GM12878 (cell line): ENCODE results near the gene KIN.

Source experiments
- BACH1 ChIP-seq: fragments of 450-650 bp; IDR thresholded peaks from 2 replicates; pipeline ENCODE4 v1.6.1; 2017; ENCODE audit warnings: mild to moderate bottlenecking, borderline replicate concordance
- CBFB ChIP-seq: IDR thresholded peaks from 2 replicates; pipeline ENCODE4 v1.6.1; 2016; ENCODE audit warnings: antibody characterized with exemption, low read depth
- CREM ChIP-seq: IDR thresholded peaks from 2 replicates; pipeline ENCODE4 v1.6.1; 2014; ENCODE audit warnings: antibody characterized with exemption, low read depth
- CTCF ChIP-seq, 3 experiments: IDR thresholded peaks in 2 of 3; conservative IDR thresholded peaks in 1 of 3; 2 replicates each; pipeline ENCODE4 v1.5.1; 2011; ENCODE audit warnings: low read depth in 3 of 3, low read length in 3 of 3, mild to moderate bottlenecking in 3 of 3, control low read depth in 2 of 3, moderate library complexity in 2 of 3, inconsistent platforms in 1 of 3, mixed read lengths in 1 of 3; ENCODE audit not compliant: control insufficient read depth in 2 of 3, insufficient read depth in 1 of 3; ENCODE audit errors: extremely low read depth in 1 of 3
- POLR2A ChIP-seq: IDR thresholded peaks from 2 replicates; pipeline ENCODE4 v1.6.1; 2011; ENCODE audit warnings: low read depth, mild to moderate bottlenecking, low read length
- SIN3A ChIP-seq: IDR thresholded peaks from 2 replicates; pipeline ENCODE4 v1.6.1; 2012; ENCODE audit warnings: low read depth, low read length, improper control_type of control experiment
- SMC3 ChIP-seq: IDR thresholded peaks from 2 replicates; pipeline ENCODE4 v1.6.1; 2011; ENCODE audit warnings: low read length, improper control_type of control experiment, borderline replicate concordance

GRCh38 chr10:7818295-7819120 lies 30.7 kb upstream of the KIN start, which contains the start of gene TAF3:
- TF ChIP-seq CBFB (peak; percentile 76), SIN3A (peak; percentile 91), CTCF (IDR thresholded peaks at IDR 0.05 in 2 of 3, conservative IDR thresholded peaks at IDR 0.05 in 1 of 3; ENCODE audit: control insufficient read depth in 2 of 3, extremely low read depth in 1 of 3, insufficient read depth in 1 of 3, low read depth in 3 of 3, low read length in 3 of 3) (no peak), POLR2A (peak; percentile 97), CREM (peak; percentile 70; the same call in 1 of the 2 replicates), BACH1 (peak; percentile 38; the same call in 1 of the 2 replicates), SMC3 (peak; percentile 5; the same call in 1 of the 2 replicates)
